Activated B cell treated with CpG ODN at 0.5 μM for 24 hours (primary cell): ENCODE measurements around the gene CLIC2. TPM values are rescaled to one million over a fixed set of nuclear protein-coding genes. Genes with fewer than 3 reads are reported as not detected.

ENCODE experiments used
- ATAC-seq: fragments of 200-7000 bp; cut with Tn5 transposase; one replicate; pipeline ENCODE4 v1.10.0; 2021; ENCODE audit warnings: low read depth, mild to moderate bottlenecking, moderate library complexity
- CTCF ChIA-PET: fragments of 350-600 bp; sonication (Branson Sonifier 250); formaldehyde crosslinking; loops from one replicate; lab custom pipeline; 2021; ENCODE audit warnings: antibody characterized with exemption; lab: Charles Lee
- POLR2A ChIA-PET: fragments of 350-600 bp; sonication (Branson Sonifier 250); formaldehyde crosslinking; loops from one replicate; lab custom pipeline; 2021; ENCODE audit warnings: antibody characterized with exemption; lab: Charles Lee
- DNase-seq: peaks from one replicate; pipeline ENCODE4 v3.0.0; 2022
- H3K27ac Mint-ChIP-seq: one replicate; pipeline ENCODE4 v1.8.0; 2020; ENCODE audit warnings: mixed read lengths
- H3K27me3 Mint-ChIP-seq: one replicate; pipeline ENCODE4 v1.8.0; 2021; ENCODE audit warnings: mixed read lengths
- H3K36me3 Mint-ChIP-seq: one replicate; pipeline ENCODE4 v1.8.0; 2021; ENCODE audit warnings: low read depth, mixed read lengths
- H3K4me1 Mint-ChIP-seq: one replicate; pipeline ENCODE4 v1.8.0; 2021; ENCODE audit warnings: mixed read lengths
- H3K4me3 Mint-ChIP-seq: one replicate; pipeline ENCODE4 v1.8.0; 2020; ENCODE audit warnings: mild to moderate bottlenecking, mixed read lengths
- H3K9me3 Mint-ChIP-seq: one replicate; pipeline ENCODE4 v1.8.0; 2020; ENCODE audit warnings: mixed read lengths
- intact Hi-C: fragments of 100-400 bp; cut with micrococcal nuclease; formaldehyde crosslinking; loops from one replicate; pipeline ENCODE4 v1.15.1; 2024
- total RNA-seq: library from RNA; stranded (reverse); gene quantifications from 2 replicates; pipeline ENCODE4 v1.2.3, GENCODE V29; 2022
- TF ChIP-seq, protein P1 (sequence below): fragments of 200-600 bp; IDR thresholded peaks from one replicate; pipeline ENCODE4 v1.8.0; 2022; ENCODE audit warnings: antibody characterized with exemption, mild to moderate bottlenecking

CLIC2 gene
- total RNA-seq, 1 donor from 2014 or later, result 0.80 TPM

DNA sequence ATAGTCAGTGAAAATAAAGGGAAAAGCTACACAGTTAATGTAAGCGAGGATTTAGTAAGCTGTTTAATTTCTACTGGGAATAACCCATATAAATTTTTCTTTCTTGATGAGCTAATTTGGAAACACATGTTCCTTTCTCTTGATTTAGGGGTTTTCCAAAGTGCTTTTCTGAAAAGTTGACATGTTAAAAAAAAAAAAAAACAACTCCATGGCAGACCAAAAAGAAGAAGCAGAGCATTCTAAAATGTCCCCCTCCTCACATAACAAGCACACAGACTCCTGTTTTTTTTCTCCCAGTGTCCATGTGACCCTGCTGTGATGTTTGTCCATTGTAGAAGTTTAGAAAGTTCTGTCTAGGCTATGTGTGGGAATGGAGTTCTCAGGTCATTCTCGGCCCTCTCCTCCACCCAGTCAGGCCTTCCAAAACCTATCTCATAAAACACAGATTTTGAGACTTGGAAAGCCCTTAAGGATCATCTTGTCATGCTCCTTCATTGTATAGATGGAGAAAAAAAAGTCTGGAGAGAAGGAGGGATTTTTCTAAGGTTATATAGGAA lies 792 bp downstream of the CLIC2 start:
- H3K4me3 Mint-ChIP-seq, result no peak overlapping the region
- no peaks in the 10 kb centered on the region for H3K4me1 Mint-ChIP-seq
- no peaks in the 10 kb centered on the region for H3K27me3 Mint-ChIP-seq
- no peaks in the 10 kb centered on the region for H3K36me3 Mint-ChIP-seq
- ATAC-seq (no peak), DNase-seq (no peak)
- H3K27ac Mint-ChIP-seq, result no peak overlapping the region
- POLR2A ChIA-PET, result no interaction called here
- H3K9me3 Mint-ChIP-seq, result no peaks in the 10 kb centered on the region
- TF ChIP-seq, protein P1, sequence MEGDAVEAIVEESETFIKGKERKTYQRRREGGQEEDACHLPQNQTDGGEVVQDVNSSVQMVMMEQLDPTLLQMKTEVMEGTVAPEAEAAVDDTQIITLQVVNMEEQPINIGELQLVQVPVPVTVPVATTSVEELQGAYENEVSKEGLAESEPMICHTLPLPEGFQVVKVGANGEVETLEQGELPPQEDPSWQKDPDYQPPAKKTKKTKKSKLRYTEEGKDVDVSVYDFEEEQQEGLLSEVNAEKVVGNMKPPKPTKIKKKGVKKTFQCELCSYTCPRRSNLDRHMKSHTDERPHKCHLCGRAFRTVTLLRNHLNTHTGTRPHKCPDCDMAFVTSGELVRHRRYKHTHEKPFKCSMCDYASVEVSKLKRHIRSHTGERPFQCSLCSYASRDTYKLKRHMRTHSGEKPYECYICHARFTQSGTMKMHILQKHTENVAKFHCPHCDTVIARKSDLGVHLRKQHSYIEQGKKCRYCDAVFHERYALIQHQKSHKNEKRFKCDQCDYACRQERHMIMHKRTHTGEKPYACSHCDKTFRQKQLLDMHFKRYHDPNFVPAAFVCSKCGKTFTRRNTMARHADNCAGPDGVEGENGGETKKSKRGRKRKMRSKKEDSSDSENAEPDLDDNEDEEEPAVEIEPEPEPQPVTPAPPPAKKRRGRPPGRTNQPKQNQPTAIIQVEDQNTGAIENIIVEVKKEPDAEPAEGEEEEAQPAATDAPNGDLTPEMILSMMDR, result no peak
- intact Hi-C loops, result no loop called here
- CTCF ChIA-PET, result no interaction called here

DNA sequence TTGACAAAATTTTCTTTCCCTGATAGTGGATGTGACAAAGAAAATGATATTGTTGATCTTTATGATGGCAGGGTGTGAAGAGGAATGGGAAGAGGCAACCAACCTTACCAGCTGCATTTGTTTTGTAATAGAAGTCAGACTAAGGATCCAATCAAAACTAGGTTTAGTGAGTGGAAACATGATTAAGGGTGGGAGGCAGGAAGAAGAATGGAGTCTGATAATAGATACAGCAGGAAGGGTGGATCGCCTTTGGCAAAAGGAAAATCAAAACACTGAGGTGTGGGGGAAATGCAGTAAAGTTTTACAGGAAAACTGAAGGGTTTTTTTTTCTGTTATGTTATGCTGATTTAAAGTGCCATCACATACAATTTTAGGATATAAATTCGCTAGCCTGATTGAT lies 3.4 kb downstream of the CLIC2 start:
- no peaks in the 10 kb centered on the region for H3K4me1 Mint-ChIP-seq
- intact Hi-C loops, result no loop called here
- TF ChIP-seq, protein P1, result no peak
- ATAC-seq, result no peak
- H3K9me3 Mint-ChIP-seq, result peaks cover 2% of the 10 kb centered on the region
- no peak overlapping the region for H3K27ac Mint-ChIP-seq
- ChIA-PET POLR2A (no interaction called here), CTCF (no interaction called here)
- H3K36me3 Mint-ChIP-seq, result no peaks in the 10 kb centered on the region
- no peaks in the 10 kb centered on the region for H3K27me3 Mint-ChIP-seq
- DNase-seq, result no peak
- no peak overlapping the region for H3K4me3 Mint-ChIP-seq

- H3K36me3 Mint-ChIP-seq, result no peaks in the 10 kb centered on the region
- H3K4me3 Mint-ChIP-seq, result no peak overlapping the region
- CTCF ChIA-PET, result no interaction called here
- POLR2A ChIA-PET, result no interaction called here
- intact Hi-C loops, result no loop called here
- H3K9me3 Mint-ChIP-seq, result peaks cover 2% of the 10 kb centered on the region
- H3K27me3 Mint-ChIP-seq, result no peaks in the 10 kb centered on the region
- no peak overlapping the region for H3K27ac Mint-ChIP-seq
- no peaks in the 10 kb centered on the region for H3K4me1 Mint-ChIP-seq
- TF ChIP-seq, protein P1, result no peak
- no peak for DNase-seq
- no peak for ATAC-seq
These were observed 5.1 kb downstream of the CLIC2 start for GRCh38 chrX:155329293-155329692.

GRCh38 chrX:155326610-155327009 lies 7.8 kb downstream of the CLIC2 start:
- ATAC-seq, result no peak
- Mint-ChIP-seq H3K27ac (no peak overlapping the region), H3K27me3 (no peaks in the 10 kb centered on the region), H3K9me3 (peaks cover 4% of the 10 kb centered on the region), H3K36me3 (no peaks in the 10 kb centered on the region), H3K4me1 (no peaks in the 10 kb centered on the region), H3K4me3 (no peak overlapping the region)
- ChIA-PET POLR2A (no interaction called here), CTCF (no interaction called here)
- no peak for DNase-seq
- TF ChIP-seq, protein P1, result no peak
- intact Hi-C loops, result no loop called here

DNA sequence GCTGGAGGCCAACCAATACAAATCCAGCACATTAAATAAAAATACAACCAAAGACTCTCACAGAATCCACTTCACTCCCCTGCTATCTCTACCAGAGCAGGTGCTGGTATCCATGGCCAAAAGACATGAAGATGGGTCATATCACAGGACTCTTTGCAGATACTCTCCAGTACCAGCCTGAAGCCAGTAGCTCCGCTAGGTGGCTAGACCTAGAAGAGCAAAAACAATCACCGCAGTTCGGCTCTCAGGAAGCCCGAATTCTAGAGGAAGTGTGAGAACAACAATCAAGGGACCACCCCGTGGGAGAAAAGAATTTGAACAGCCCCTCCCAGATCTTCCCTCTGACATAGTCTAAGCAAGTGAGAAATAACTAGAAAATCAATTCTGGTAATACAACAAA lies 20.2 kb downstream of the CLIC2 start:
- peaks cover 4% of the 10 kb centered on the region for H3K27me3 Mint-ChIP-seq
- TF ChIP-seq, protein P1, result no peak
- peaks cover 7% of the 10 kb centered on the region for H3K9me3 Mint-ChIP-seq
- no peak overlapping the region for H3K4me3 Mint-ChIP-seq
- ChIA-PET CTCF (no interaction called here), POLR2A (no interaction called here)
- H3K27ac Mint-ChIP-seq, result no peak overlapping the region
- H3K36me3 Mint-ChIP-seq, result no peaks in the 10 kb centered on the region
- H3K4me1 Mint-ChIP-seq, result no peaks in the 10 kb centered on the region
- ATAC-seq (no peak), DNase-seq (no peak)
- intact Hi-C loops, result no loop called here
